Measurements from ENCODE around the gene UNC80.

The UNC80 gene

DNA sequence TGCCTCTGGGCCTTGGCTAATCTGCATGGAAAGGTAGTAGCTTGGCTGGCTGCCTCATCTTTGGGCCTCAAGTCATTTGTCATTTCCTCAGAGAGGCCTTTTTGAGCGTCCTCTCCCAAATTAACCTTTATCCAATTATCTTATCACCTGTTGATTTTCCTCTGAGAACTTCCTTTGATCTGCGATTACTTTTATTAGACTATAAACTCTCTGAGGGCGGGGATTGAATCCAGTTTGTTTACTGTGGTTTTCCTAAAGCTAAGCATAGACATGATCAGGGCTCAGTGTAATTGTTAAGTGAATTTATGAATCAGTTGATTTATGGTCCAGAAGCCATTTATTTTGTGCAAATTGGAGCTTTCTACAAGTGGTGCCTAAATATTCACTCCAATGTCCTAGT, 238.3 kb downstream of the UNC80 start:
- H3K4me3 ChIP-seq (ENCODE audit: low read depth, low read length) = no peak overlapping the region

DNA sequence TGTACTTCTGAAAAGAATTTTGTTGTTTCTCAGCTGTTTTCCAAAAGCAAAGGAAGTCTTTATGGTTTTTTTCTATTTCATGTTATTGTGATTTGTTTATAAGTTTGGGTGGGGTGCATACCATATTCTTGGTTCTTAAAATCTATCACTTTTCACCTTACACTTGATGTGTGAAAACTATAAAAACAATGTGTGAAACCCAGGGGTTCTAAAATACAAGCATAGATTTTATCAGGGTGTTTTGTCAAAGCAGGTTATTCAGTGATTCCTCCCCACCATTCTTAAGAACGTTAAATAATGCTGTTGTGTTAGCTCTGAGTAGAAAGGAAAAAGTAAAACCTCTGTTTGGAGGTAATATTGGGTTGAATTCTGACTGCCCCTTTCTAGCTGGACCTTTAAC, 248.5 kb downstream of the UNC80 start:
- H3K4me3 ChIP-seq (ENCODE audit: low read depth, low read length) = no peak overlapping the region

DNA sequence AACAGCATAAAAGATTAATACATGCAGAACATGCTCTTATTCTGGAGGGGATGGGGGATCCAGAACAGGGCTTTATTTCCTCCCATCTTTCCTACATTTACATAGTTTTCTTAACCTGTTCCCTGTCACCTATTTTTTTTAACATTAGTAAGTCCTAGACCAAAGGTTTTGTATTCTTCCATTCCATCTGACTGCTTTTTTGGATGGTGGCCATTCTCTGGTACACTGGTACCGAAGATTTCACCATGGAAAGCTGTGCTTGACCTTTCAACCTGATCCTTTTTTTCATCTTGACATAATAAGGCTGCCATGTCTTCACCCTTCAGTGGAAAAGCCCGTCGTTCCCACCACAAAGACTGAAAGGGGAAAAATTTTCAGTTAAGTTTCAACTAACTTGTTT, 251.2 kb downstream of the UNC80 start:
- H3K4me3 ChIP-seq (ENCODE audit: low read depth, low read length) = no peak overlapping the region

DNA sequence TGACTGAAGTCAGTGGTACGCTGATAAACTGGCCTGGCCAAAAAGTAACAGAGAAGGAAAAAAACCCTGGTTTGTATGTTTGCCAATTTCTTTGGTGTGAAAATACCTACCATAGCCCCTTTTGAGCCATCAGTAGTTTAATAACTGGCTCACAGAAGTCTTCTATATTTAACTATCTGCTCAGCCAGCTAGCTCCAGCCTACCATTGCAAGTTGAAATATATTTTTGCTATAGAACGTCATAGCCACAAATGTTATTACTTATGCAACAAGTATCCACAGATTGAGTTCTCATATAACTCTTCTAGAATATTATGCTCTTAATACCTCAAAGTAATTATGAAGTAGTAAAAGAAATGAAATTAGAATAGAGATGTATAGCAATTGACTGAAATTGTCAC, 256.0 kb downstream of the UNC80 start:
- no peak overlapping the region for H3K4me3 ChIP-seq (ENCODE audit: low read depth, low read length)

DNA sequence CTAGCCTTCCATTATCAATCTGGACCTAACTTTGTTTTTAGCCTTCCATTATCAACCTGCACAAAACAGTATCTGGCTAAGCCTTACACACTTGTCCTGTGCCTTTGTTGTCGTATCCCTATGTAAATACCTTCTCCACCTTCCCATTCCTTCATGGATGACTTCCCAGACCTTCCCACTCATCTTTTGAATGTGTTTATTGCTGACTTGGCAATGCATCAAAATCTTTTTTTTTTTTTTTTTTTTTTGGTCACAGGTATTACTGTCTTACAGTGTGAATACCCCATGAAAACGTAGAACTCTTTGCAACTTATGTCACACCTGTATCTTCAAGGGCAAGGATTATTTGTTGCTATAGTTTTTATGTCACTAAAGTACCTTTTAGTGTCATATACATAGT, 256.5 kb downstream of the UNC80 start:
- H3K4me3 ChIP-seq (ENCODE audit: low read depth, low read length) = no peak overlapping the region

DNA sequence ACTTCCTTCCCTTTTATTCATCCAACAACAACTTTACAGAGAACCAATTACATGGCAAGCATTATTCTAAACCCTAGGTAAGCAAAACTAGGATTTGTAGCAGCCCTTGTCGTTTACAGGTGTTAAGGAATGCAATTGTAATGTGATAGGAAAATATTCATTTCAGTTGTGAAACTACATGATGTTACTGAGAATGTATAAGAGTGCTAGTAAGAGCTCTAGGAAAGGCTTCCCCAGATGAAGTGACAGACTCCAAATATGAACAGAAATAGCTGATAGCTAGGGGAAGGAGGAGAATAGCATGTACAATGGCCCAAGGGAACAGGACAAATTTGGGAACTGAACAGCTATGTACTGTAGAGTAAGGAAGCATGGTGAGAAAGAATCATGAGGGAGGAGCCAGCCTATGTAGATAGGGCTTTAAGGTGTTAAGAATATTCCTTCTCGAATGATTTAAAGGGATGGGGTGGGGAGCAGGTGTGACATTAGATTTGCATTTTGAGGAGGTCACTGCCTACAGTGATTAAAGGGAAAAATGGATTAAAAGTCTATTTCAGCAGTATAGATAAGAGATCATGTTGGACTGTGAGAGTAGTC, 262.6 kb downstream of the UNC80 start:
- no peak overlapping the region for H3K4me3 ChIP-seq (ENCODE audit: low read depth, low read length)

DNA sequence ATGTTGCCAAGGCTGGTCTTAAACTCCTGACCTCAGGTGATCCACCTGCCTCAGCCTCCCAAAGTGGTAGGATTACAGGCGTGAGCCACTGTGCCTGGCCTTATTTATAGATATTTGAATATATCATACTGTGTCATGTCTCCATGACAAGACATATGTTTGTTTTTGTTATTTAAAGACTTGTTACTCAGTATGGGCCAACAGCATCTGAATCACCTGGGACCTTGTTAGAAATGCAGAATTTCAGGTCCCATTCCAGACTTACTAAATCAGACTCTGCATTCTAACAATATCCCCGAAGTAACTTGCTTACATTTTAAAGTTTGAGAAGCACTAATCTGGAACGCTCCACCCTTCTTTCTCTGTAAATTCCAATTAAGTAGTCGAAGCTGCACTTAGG, 264.0 kb downstream of the UNC80 start:
- no peak overlapping the region for H3K4me3 ChIP-seq (ENCODE audit: low read depth, low read length)

DNA sequence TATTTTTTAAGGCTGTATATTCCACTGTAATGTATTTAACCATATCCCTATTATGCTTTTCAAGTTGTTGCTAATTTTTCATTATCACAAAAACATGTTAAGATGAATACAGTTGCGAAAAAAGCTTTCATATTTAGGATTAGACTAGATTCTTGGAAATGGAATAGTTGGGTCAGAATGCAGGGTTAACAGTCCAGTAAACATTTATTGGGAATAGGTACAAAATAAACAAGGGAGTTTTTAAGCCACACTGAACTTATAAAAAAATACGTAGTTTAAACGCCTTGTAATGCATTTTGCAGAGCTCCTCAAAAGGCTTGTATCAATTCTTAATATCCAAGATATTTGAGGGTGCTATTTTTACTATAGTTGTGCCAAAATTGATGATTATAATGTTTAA, 266.4 kb downstream of the UNC80 start:
- no peak overlapping the region for H3K4me3 ChIP-seq (ENCODE audit: low read depth, low read length)

DNA sequence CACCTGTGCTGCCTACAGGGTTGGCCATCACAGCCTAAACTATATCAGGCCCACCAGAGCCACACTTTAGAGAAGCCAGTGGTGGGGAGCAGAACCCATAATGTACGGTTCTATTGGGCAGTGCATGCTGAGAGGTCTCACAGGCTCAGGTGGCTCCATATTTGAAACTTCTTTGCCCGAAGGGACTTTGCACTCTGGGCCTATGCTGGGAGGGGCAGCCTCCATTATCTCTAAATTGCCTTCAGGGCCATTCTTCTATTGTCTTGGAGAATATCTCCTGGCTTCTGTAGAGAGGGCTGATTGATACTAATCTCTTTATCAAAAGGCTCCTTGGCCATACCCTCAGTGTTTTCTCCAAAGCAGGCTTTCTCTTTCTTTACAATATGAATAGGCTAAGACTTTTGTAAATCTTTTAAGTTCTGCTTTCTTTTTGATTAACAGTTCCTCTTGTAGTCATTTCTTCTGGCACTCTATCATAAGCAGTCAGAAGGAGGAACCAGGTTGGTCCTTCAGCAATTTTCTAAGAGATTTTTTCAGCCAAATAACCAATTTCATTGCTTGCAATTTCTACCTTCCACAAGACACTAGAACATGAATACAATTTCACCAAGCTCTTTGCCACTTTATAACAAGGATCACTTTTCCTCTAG, 275.3 kb downstream of the UNC80 start:
- no peak overlapping the region for H3K4me3 ChIP-seq (ENCODE audit: low read depth, low read length)
